NB4 (cell line): Measurements from ENCODE around the gene E2F7.

Experiments used
- CTCF ChIP-seq: IDR thresholded peaks from one replicate; pipeline ENCODE4 v1.5.1; 2012; ENCODE audit warnings: low read depth, low read length
- MAX ChIP-seq: IDR thresholded peaks from 2 replicates; pipeline ENCODE4 v1.6.1; 2011; ENCODE audit warnings: low read depth, low read length
- POLR2A ChIP-seq: IDR thresholded peaks from 2 replicates; pipeline ENCODE4 v1.6.1; 2011; ENCODE audit warnings: mild to moderate bottlenecking; ENCODE audit not compliant: insufficient read length; ENCODE audit errors: extremely low read depth

- no peak for TF ChIP-seq POLR2A
- no peak for TF ChIP-seq CTCF
- no peak for TF ChIP-seq MAX
Observed at GRCh38 chr12:77102691-77103090, 37.3 kb upstream of the E2F7 start.
